Measurements from ENCODE around the gene TUBG1. TPM values are rescaled to one million over a fixed set of nuclear protein-coding genes. Genes with fewer than 3 reads are reported as not detected.

The TUBG1 gene
- total and polyA plus RNA-seq, 9 of the 15 experiments (the other 6 are each of a cell fraction or from before 2014, with no cell fraction given) = 33.1 to 147 (median 66.0) TPM

GRCh38 chr17:42577532-42578281, 31.8 kb upstream of the TUBG1 start, which contains the start of gene PSMC3IP (continued):
- no peak for TF ChIP-seq ZNF134 (CRISPR knock-in tag; conservative IDR thresholded peaks at IDR 0.05)
- TF ChIP-seq ETV5 (CRISPR knock-in tag; IDR thresholded peaks at IDR 0.05; ENCODE audit: low read depth) = peak; percentile 73
- no peak for TF ChIP-seq YY1 (IDR thresholded peaks at IDR 0.05; ENCODE audit: borderline replicate concordance in 1 of 3, control insufficient read depth in 1 of 3, extremely low read depth in 1 of 3, insufficient read depth in 3 of 3, insufficient read length in 1 of 3, insufficient replicate concordance in 2 of 3, low read depth in 1 of 3, low read length in 2 of 3)
- TF ChIP-seq NFYB (IDR thresholded peaks at IDR 0.05; ENCODE audit: extremely low read depth, insufficient read length) = peak; percentile 95
- peak; percentile 74; the same call in 1 of the 2 replicates for TF ChIP-seq ZBTB7A (IDR thresholded peaks at IDR 0.05; ENCODE audit: borderline replicate concordance, control insufficient read depth, low read depth, low read length)
- TF ChIP-seq, protein P1, sequence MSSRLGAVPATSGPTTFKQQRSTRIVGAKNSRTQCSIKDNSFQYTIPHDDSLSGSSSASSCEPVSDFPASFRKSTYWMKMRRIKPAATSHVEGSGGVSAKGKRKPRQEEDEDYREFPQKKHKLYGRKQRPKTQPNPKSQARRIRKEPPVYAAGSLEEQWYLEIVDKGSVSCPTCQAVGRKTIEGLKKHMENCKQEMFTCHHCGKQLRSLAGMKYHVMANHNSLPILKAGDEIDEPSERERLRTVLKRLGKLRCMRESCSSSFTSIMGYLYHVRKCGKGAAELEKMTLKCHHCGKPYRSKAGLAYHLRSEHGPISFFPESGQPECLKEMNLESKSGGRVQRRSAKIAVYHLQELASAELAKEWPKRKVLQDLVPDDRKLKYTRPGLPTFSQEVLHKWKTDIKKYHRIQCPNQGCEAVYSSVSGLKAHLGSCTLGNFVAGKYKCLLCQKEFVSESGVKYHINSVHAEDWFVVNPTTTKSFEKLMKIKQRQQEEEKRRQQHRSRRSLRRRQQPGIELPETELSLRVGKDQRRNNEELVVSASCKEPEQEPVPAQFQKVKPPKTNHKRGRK (tag; IDR thresholded peaks at IDR 0.05) = no peak
- peak; percentile 97 for TF ChIP-seq RFX1 (IDR thresholded peaks at IDR 0.05)
- TF ChIP-seq, protein P2, sequence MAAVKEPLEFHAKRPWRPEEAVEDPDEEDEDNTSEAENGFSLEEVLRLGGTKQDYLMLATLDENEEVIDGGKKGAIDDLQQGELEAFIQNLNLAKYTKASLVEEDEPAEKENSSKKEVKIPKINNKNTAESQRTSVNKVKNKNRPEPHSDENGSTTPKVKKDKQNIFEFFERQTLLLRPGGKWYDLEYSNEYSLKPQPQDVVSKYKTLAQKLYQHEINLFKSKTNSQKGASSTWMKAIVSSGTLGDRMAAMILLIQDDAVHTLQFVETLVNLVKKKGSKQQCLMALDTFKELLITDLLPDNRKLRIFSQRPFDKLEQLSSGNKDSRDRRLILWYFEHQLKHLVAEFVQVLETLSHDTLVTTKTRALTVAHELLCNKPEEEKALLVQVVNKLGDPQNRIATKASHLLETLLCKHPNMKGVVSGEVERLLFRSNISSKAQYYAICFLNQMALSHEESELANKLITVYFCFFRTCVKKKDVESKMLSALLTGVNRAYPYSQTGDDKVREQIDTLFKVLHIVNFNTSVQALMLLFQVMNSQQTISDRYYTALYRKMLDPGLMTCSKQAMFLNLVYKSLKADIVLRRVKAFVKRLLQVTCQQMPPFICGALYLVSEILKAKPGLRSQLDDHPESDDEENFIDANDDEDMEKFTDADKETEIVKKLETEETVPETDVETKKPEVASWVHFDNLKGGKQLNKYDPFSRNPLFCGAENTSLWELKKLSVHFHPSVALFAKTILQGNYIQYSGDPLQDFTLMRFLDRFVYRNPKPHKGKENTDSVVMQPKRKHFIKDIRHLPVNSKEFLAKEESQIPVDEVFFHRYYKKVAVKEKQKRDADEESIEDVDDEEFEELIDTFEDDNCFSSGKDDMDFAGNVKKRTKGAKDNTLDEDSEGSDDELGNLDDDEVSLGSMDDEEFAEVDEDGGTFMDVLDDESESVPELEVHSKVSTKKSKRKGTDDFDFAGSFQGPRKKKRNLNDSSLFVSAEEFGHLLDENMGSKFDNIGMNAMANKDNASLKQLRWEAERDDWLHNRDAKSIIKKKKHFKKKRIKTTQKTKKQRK (IDR thresholded peaks at IDR 0.05; ENCODE audit: borderline replicate concordance, low read depth, low read length) = peak; percentile 22; the same call in 1 of the 2 replicates
- peak; percentile 84 for TF ChIP-seq C11orf30 (IDR thresholded peaks at IDR 0.05; ENCODE audit: low read depth)
- peak; percentile 47 for TF ChIP-seq VEZF1 (CRISPR knock-in tag; IDR thresholded peaks at IDR 0.05)
- TF ChIP-seq SRF (CRISPR knock-in tag; IDR thresholded peaks at IDR 0.05) = peak in 1 of 2 experiments; percentile 81; a peak in 2 of 4 replicates
- TF ChIP-seq, protein P3, sequence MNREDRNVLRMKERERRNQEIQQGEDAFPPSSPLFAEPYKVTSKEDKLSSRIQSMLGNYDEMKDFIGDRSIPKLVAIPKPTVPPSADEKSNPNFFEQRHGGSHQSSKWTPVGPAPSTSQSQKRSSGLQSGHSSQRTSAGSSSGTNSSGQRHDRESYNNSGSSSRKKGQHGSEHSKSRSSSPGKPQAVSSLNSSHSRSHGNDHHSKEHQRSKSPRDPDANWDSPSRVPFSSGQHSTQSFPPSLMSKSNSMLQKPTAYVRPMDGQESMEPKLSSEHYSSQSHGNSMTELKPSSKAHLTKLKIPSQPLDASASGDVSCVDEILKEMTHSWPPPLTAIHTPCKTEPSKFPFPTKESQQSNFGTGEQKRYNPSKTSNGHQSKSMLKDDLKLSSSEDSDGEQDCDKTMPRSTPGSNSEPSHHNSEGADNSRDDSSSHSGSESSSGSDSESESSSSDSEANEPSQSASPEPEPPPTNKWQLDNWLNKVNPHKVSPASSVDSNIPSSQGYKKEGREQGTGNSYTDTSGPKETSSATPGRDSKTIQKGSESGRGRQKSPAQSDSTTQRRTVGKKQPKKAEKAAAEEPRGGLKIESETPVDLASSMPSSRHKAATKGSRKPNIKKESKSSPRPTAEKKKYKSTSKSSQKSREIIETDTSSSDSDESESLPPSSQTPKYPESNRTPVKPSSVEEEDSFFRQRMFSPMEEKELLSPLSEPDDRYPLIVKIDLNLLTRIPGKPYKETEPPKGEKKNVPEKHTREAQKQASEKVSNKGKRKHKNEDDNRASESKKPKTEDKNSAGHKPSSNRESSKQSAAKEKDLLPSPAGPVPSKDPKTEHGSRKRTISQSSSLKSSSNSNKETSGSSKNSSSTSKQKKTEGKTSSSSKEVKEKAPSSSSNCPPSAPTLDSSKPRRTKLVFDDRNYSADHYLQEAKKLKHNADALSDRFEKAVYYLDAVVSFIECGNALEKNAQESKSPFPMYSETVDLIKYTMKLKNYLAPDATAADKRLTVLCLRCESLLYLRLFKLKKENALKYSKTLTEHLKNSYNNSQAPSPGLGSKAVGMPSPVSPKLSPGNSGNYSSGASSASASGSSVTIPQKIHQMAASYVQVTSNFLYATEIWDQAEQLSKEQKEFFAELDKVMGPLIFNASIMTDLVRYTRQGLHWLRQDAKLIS (CRISPR knock-in tag; IDR thresholded peaks at IDR 0.05) = peak; percentile 93
